NCI-H2081 treated with DMSO at 0.1 percent for 48 hours (cell line): Measurements from ENCODE around the gene CNKSR2.
"Not testable (repeated sequence)": the region's sequence is repeated elsewhere in the genome, so short reads cannot be mapped to it uniquely, and the experiment has no call there.

Source experiments
- DNase-seq: peaks from one replicate; lab custom pipeline; 2025; lab: John Stamatoyannopoulos, UW

Gene CNKSR2

GRCh38 chrX:21440911-21441310, 66.7 kb downstream of the CNKSR2 start:
- no peak for DNase-seq

- no peak for DNase-seq
Observed at GRCh38 chrX:21457718-21458117, 83.5 kb downstream of the CNKSR2 start.

GRCh38 chrX:21469071-21469470, 94.9 kb downstream of the CNKSR2 start:
- DNase-seq: no peak

DNA sequence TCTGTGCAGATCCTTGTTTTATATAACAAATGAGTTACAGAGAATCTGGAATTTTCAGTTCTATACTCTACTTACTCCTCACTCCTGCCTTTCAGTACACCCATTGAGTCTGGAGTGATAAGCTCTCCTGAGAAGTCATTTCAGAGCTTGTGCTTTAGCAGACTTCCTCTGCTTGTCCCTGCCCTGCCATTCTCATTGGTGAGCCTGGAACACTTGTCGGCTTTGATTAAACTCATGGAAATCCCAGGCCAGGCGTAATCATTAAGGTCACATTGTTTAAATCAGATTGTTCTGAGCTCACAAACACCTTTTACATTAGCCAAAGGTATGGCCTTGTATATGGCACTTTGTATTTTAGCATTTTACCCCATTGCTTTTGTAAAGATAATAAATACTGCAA, 102.7 kb downstream of the CNKSR2 start:
- DNase-seq: no peak

- DNase-seq: peak; percentile 13
Observed at GRCh38 chrX:21479695-21480270, 105.6 kb downstream of the CNKSR2 start.

DNA sequence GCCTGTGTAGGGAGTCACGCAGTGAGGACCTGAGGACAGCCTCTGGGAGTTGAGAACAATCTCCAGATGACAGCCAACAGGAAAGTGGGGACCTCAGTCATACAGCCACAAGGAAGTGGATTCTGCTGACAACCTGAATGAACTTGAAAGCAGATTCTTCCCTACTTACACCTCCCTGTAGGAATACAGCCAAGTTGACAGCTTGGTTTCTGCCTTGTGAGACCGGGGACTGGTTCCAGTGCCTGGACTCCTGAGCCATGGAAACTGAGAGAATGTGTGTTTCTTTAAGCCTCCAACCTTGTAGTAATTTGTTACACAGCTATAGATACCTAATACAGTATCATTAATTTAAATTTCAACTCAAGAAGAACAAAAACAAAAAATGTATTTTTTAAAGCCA, 107.5 kb downstream of the CNKSR2 start:
- DNase-seq: no peak

DNA sequence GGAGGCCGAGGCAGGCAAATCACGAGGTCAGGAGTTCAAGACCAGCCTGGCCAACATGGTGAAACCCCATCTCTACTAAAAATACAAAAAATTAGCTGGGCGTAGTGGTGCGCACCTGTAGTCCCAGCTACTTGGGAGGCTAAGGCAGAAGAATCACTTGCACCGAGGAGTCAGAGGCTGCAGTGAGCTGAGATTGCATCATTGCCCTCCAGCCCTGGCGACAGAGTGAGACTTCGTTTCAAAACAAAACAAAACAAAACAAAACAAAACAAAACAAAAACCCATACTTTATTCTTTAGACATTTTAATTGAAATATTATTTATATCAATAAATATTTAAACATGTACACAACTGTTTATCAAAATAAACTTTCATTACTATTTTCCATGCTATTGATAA, 109.8 kb downstream of the CNKSR2 start:
- DNase-seq: not testable (repeated sequence)

DNA sequence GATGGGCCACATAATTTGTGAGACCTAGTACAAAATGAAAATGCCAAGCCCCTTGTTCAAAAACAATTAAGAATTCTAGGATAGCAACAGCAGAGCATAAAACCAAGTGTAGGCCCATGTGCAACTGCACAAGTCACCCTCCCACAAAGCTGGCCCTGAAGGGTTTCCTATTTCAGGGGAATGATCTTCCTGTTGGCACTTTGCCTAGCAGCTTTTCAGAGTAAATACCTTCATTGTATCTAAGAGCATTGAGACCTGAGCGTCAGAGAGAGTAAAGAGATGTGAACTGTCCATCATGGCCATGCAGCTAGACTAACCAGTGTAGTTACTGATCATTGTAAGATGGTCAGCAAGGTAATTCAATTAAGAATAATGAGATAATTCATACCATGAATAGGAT, 113.6 kb downstream of the CNKSR2 start:
- DNase-seq: peak; percentile 22

- no peak for DNase-seq
Observed at GRCh38 chrX:21490341-21490740, 116.1 kb downstream of the CNKSR2 start.

DNA sequence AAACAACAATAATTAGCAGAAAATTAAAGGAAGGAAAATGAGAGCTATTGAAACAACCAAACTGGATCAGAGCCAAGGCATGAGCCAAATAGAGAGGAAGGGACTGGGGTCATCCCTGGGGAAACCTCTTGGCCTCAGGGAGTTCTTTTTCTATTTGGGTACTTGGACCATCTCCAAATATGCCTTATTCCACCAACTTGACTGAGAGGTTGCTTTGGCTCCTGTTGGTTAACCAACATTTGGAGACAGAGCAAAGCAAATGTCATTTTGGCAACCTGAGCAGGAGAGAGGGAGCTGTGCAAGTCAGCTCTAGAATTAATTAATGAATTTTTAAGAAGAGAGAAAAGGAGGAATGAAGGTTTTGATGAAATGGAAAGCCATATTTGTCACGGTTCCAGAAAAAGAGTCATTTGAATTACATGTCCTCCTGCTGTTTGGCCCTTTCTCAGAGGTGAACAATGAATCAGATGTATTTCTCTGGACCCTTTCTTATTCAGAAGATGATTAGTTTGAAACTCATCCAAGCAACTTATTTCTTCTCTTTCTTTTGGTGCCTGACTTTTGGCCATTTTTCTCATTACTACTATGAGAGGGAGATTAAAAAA, 119.1 kb downstream of the CNKSR2 start:
- no peak for DNase-seq

DNA sequence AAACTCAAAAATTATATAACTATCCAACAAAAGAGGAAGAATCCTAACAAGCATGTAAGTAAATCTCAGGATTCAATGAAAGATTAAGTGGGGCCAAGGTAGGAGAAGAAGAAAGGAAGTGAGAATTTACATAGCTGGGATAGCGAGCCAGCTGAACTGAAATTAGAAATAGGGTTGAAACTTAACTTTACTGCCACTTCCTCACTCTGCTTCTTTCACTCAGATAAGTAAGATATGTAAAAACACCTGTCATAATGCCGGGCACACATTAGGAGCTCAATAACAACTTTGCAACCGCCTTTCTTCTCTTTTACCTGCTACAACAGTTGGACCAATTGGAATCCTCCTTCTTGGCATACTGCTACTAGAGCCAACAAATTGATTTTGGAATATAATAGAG, 129.4 kb downstream of the CNKSR2 start:
- no peak for DNase-seq

DNA sequence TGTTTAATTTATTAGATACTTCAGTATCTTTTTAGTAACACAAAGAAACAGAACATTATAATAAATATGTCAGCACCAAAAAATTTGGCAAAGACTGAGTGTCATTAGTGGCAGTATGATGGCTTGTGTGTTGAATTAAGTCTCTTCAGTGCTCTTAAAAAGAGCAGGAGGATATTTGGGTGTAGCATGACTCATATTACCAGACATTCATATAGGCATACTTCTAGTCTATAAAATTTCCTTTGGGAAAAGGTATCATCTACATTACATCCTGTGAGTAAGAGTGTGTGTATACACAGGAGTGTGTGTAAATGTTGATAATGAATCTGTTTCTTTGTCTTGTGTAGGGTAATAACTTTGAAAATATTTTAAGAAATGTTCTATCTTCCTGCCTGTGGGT, 135.7 kb downstream of the CNKSR2 start:
- DNase-seq: no peak

DNA sequence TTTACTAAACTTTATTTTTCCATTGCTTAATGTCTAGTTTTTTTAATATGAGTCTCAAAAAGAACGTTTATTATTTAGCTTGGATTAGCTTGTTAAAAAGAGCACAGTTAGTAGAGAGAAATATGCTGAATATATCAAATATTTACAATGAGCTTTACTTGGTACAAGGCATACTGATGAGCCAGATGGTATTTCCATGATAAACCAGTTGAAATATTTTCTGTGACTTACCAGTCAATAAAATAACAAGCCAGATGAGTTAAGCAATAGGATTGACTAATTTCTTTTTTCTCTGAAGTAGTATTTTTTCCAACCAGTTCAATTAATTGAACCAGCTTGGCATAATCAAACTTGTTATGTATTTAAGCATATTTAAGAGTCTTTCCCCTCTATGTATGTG, 149.8 kb downstream of the CNKSR2 start:
- DNase-seq: no peak

GRCh38 chrX:21528076-21528475, 153.9 kb downstream of the CNKSR2 start:
- DNase-seq: no peak

GRCh38 chrX:21529771-21530170, 155.6 kb downstream of the CNKSR2 start:
- no peak for DNase-seq

- not testable (repeated sequence) for DNase-seq
Observed at GRCh38 chrX:21544642-21545041, 170.4 kb downstream of the CNKSR2 start.

GRCh38 chrX:21559417-21559816, 185.2 kb downstream of the CNKSR2 start:
- no peak for DNase-seq

DNA sequence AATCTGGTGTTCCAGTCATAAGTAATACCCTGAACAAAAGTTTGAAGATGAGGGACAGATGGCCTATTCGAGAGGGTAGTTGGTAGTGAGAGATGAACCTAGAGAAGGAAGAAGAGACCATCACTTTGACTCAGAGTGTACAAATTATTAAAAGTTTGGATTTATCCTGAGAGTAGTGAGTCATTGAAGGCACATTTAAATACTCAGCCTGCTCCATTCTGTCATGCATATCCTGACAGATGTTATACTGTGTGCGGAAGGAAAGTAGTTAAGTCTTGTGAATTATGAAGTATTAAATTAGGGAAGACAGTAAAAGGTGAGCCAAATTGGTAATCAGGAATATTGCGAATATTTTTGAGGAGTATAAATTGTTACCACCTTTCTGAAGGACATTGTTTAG, 190.8 kb downstream of the CNKSR2 start:
- no peak for DNase-seq

DNA sequence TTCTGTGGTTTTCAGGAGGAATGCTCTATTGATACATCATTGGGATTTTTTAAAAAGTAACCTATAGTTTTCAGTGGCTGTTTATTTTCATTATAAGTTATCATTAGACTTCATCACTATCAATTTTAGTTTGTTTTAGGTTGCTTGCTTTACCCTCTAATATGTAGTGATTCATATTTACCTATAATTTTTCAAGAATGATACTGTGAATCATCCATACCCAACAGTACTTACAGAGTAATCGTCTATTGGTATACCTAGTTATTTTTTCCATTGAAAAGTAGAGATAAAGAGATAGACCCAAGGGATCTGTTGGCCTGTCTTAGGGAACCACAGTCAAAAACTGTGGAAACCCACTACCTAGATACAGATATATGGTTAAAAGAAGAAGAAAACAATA, 200.6 kb downstream of the CNKSR2 start:
- no peak for DNase-seq

- no peak for DNase-seq
Observed at GRCh38 chrX:21581479-21581878, 207.3 kb downstream of the CNKSR2 start.

- DNase-seq: no peak
Observed at GRCh38 chrX:21586001-21586400, 211.8 kb downstream of the CNKSR2 start.

DNA sequence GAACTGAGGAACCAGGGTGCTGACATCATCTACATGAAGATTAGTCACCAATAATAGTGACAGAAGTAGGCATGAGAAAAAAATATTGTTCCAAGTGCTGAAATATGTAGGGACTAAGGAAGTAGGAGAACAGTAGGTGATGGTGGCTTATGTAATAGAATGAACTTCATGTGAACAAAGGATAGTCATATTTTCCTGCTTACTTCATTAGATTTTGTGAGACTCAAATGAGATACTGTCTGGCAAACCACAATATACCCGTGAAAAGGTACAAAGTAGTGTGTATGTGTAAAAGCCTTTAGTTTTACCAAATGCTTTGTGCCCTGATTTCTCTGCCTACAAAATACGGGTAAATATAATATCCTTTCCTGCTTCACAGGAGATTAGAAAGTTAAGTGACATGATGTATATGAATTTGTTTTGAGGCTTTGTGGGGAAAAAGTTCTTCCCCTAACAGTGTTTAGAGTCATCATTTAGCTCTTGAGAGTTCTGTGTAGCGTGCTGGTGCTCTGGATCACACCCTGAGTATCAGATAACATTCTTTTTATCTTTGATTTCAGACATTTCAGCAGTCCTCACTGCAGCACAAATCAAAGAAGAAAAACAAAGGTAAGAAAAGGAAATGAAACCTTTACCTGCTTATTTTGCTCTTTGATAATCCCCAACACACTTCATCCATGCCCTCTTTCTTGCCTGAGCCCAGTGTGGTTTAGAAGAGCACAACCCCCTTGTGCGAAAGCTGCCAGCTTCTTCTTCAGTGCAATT, 216.0 kb downstream of the CNKSR2 start:
- no peak for DNase-seq

DNA sequence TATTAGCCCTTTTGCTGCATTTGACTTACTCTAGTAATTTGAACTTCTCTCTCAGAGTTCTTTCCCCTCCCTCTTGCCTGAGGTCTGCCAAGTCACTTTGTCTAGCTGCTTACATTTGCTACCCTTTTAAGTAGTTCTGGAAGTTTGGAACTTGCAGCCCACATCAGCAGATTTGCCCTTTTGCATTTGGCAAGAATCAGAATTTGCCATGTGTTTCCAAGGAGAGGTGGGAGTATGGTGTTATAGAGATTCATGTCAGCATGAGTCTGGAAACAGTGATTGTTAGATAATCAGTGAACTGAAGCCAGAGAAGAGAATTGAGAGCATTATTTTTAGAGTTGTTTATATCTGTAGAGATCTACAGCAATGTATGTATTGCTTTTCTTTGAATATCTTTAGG, 231.8 kb downstream of the CNKSR2 start:
- no peak for DNase-seq

GRCh38 chrX:21610168-21610567, 235.9 kb downstream of the CNKSR2 start:
- DNase-seq: no peak
